GM19455 (cell line): ENCODE measurements around the gene GALNT17.
"Not testable (repeated sequence)": the region's sequence is repeated elsewhere in the genome, so short reads cannot be mapped to it uniquely, and the experiment has no call there.

Experiments used
- ATAC-seq: cut with Tn5 transposase; IDR thresholded peaks from one replicate; pipeline ENCODE4 v1.9.1; 2021; ENCODE audit not compliant: unreplicated experiment

The GALNT17 gene

DNA sequence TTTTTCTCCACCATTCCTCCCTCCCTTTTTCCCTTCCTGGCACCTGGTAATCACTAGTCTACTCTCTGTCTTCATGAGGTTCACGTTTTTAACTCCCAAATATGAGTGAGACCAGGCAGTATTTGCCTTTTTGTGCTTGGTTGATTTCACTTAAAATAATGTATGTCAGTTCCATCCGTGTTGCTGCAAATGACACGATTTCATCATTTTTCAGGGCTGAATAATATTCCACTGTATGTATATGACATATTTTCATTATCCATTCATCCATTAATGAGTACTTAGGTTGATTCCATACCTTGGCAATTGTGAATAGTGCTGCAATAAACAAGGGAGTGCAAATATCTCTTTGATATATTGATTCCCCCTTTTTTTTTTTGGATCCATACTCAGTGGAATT, 25.8 kb downstream of the GALNT17 start:
- ATAC-seq: no peak

- ATAC-seq: no peak
Observed at GRCh38 chr7:71165708-71166107, 33.8 kb downstream of the GALNT17 start.

DNA sequence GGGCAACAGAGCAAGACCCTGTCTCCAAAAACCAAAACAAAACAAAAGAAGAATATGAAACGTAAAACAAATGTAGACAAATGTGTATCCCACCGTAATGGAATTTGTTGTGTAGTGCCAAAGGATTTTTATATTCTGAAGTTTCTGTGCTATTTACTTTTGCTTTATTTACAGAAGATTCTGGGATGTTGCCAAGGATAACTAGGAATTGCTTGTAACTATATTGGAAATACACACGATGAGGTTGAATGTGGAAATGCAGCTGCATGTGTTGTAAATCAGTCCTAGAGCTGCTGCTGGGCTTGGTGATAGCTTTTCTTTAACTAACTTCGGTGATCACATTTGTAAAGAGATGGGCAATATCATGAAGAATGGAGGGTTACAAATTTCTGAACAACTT, 39.5 kb downstream of the GALNT17 start:
- ATAC-seq: no peak

GRCh38 chr7:71173955-71174354, 42.0 kb downstream of the GALNT17 start:
- no peak for ATAC-seq

DNA sequence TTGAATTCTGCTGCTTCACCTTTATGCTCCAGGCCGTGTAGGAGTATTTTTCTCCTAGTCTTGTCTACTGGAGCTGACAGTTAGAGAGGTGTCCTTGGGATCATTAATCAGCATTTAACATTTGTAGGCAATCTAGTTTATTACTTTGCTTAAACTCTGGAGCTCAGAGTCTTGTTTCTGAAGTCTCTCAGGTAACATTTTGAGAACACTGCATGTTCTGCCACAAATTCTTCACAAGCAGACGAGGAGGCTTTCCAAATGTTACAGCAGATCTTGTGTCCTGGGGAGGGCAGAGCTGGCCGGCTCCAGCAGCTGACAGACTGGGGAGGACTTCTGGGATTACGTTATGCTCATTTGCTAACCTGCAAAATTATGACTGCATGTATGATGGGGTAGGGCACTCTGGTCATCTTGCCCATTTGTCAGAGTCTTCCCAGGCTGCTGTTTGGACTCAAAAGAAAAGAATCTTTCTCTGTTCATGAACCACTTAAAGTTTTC, 50.5 kb downstream of the GALNT17 start:
- ATAC-seq: no peak

- no peak for ATAC-seq
Observed at GRCh38 chr7:71184136-71184535, 52.2 kb downstream of the GALNT17 start.

DNA sequence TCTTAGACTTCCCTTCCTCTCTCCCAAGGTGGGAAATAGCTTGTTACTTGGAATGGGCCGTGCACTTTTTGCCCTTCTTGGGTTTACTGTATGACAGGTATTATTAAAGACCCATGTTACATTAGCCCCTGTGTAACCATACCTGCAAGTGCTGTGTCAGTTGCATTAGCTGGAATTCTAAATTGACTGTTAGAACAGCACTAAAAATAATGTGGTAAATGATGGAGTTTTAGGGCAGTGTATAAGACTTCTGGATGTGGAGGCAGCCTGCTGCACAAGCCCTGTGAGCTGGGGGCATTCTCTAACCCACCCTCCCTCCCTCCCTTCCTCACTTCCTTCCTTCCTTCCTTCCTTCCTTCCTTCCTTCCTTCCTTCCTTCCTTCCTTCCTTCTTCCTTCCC, 52.7 kb downstream of the GALNT17 start:
- no peak for ATAC-seq

- no peak for ATAC-seq
Observed at GRCh38 chr7:71186535-71187057, 54.7 kb downstream of the GALNT17 start.

- ATAC-seq: no peak
Observed at GRCh38 chr7:71191771-71192170, 59.8 kb downstream of the GALNT17 start.

DNA sequence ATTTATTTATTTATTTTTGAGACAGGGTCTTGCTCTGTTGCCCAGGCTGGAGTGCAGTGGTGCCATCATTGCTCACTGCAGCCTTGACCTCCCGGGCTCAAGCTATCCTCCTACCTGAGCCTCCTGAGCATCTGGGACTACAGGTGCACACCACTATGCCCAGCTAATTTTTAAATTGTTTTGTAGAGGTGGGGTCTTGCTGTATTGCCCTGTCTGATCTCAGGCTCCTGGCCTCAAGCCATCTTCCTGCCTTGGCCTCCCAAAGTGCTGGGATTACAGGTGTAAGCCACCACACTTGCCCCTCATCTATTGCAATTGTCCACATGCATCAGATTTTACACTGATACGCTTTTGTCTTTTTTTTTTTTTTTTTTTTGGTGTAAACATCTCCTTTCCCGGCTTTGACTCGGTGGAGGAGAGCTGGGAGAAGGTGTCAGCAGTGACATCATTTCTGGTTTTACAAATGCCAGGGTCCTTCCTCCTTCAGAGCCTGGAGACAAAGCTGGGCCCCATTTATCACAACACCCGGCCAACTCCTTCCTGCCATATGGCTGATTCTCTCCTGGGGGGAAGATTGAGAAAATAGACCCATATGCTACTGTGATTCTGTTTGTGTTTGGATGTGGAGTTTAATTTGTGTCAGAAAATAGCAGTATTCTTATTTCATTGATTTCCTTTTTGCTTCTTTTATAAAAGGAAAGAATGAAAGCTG, 61.3 kb downstream of the GALNT17 start:
- no peak for ATAC-seq

GRCh38 chr7:71198391-71198790, 66.4 kb downstream of the GALNT17 start:
- no peak for ATAC-seq

DNA sequence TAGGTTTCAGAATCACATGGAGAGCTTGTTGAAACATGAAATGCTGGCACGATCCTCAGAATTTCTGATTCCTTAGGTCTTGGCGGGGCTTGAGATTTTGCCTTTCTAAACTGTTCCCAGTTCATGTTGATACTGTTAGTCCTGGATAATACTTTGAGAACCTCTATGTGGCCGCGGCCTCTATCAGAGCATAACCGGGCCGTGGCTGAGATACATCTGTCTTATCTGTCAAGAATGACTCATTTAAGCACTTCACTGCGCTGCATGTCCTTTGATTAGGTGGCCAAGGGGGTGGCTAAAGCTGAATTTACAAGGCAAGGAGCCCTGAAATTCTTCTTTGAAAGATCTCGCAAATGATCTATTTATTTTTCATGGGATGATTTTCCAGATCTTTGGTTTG, 66.9 kb downstream of the GALNT17 start:
- no peak for ATAC-seq

DNA sequence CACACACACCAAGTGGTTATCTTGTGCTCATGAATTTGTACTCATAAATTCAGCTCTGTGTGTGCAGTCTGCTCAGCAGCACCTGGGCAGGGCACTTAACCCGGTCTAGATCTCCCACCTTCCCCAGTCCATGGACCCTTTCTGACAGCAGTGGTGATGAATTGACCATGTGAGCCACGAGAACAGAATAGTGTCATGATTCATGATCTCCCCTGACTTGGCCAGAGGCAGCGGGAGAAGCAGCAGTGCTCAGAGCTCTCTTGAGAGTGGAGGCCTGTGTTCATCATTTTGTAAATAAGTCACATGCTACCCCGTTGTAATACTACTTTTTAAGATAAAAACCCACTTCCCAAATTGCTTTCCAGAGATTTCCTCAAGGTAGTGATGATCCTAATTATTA, 74.2 kb downstream of the GALNT17 start:
- ATAC-seq: no peak

- no peak for ATAC-seq
Observed at GRCh38 chr7:71208881-71209280, 76.9 kb downstream of the GALNT17 start.

GRCh38 chr7:71209484-71209883, 77.5 kb downstream of the GALNT17 start:
- not testable (repeated sequence) for ATAC-seq

DNA sequence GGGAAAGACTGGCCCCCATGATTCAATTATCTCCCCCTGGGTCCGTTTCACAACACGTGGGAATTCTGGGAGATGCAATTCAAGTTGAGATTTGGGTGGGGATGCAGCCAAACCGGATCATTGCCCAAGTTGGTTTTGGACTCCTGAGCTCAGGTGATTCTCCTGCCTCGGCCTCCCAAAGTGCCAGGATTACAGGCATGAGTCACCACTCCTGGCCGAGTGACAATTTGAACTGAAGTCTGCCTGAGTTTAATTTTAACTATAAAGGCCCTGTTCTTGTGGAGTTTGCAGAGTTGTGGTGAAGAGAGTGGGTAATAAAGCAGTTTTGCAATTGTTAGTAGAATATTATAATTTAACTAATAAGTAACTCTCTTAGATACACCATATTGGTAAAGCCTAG, 78.3 kb downstream of the GALNT17 start:
- no peak for ATAC-seq

GRCh38 chr7:71212433-71212832, 80.5 kb downstream of the GALNT17 start:
- ATAC-seq: not testable (repeated sequence)

DNA sequence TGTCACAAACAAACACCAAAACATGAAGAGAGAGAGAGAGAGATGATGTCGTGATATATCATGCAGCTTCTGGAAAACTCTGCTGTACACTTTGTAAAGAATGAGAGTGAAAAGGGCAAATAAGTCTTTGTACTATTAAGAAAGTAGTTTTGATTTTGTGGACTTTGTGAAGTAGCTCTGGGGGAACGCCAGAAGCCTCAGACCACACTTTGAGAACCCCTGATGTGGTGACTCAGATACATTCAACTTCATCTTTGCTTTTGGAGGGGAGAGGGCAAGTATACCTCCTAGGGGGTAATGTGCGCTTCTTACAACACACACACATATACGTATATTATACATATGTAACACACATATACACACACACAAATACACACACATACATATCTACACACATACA, 84.3 kb downstream of the GALNT17 start:
- no peak for ATAC-seq

DNA sequence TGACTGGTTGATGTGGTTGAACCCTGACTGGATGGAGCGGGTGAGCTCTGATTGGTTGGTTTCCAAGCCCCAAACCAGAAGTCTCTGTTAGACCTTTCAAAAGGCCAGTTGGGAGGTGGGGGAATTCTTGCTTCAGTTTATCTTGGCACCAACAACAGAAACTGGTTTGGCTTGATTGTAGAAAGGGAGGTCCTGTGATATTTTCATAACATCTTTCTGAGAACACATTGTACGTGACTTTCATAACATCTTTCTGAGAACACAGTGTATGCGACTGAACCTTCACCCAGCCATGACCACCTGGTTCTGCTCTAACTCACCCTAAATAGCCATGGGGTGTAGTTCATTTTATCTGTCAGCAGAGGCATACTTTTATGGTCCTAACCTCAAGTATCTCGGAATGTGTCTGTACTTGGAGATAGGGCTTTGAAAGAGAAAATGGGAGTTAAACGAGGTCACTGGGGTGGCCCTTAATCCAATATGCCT, 88.3 kb downstream of the GALNT17 start:
- ATAC-seq: no peak

DNA sequence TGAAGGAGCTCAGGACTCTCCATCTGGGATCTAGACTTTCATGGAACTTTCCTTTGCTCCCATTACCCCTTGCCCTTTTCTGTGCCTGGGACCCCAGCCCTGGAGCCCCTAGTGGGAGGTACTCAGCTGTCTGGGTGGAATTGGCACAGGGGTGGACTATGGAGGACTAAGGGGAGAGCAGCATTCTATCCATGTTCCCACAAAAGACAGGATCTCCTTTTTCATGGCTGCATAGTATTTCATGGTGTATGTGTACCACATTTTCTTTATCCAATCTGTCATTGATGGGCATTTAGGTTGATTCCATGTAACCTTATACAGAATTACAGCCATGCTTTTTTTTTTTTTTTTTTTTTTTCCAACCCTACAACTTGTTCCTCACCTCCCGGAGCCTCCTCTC, 89.1 kb downstream of the GALNT17 start:
- ATAC-seq: no peak

DNA sequence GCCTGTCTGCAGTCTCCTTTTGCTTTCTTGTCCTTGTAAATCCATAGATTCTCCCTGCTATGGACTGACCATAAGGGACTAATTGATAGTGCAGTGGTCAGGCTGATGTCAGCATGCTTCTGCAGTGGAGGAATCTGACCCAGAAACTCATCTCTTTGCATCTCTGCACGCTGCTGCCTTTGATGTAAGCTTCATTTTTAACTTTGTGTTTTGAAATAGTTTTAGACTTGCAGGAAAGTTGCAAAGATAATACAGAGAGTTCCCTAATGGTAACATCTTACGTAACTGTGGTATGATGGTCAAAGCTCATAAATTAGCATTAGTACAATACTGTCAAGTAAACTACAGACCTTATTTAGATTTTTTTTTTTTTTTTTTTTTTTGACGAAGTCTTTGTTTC, 89.6 kb downstream of the GALNT17 start:
- no peak for ATAC-seq

GRCh38 chr7:71227126-71227525, 95.2 kb downstream of the GALNT17 start:
- ATAC-seq: no peak

- no peak for ATAC-seq
Observed at GRCh38 chr7:71229148-71229547, 97.2 kb downstream of the GALNT17 start.
